Left lung (tissue), 10 donors: ENCODE results near the gene PRPF19. TPM values are rescaled to one million over a fixed set of nuclear protein-coding genes. Genes with fewer than 3 reads are reported as not detected.

ENCODE experiments used
- ATAC-seq: fragments of 200-7000 bp; cut with Tn5 transposase; one replicate; pipeline ENCODE4 v1.9.1; 2020; ENCODE audit warnings: moderate library complexity
- DNase-seq, 4 donors: peaks; one replicate each; pipeline ENCODE4 v3.0.0-alpha.2; 2013 to 2020
- H3K27ac ChIP-seq, 2 donors: fragments of 200-600 bp; sonication (generic) in 1 of 2; one replicate each; pipeline versions ENCODE4 v1.5.0 to v1.8.0; 2020 to 2021
- H3K27me3 ChIP-seq, 2 donors: fragments of 200-600 bp; sonication (generic) in 1 of 2; one replicate each; pipeline versions ENCODE4 v1.5.0 to v1.8.0; 2020 to 2021
- H3K36me3 ChIP-seq, 2 donors: fragments of 200-600 bp; sonication (generic) in 1 of 2; one replicate each; pipeline versions ENCODE4 v1.5.0 to v1.8.0; 2020 to 2021
- H3K4me1 ChIP-seq, 2 donors: fragments of 200-600 bp; one replicate each; pipeline ENCODE4 v1.8.0; 2021
- H3K4me3 ChIP-seq, 2 donors: fragments of 200-600 bp; sonication (generic) in 1 of 2; one replicate each; pipeline versions ENCODE4 v1.5.0 to v1.8.0; 2020 to 2021; ENCODE audit warnings: mild to moderate bottlenecking in 1 of 2
- H3K9me3 ChIP-seq, 2 donors: fragments of 200-600 bp; sonication (generic) in 1 of 2; one replicate each; pipeline versions ENCODE4 v1.5.0 to v1.8.0; 2020 to 2021
- CTCF ChIP-seq, 2 donors: fragments of 200-600 bp; sonication (generic) in 1 of 2; IDR thresholded peaks; one replicate each; pipeline versions ENCODE4 v1.5.0 to v1.8.0; 2021; ENCODE audit warnings: antibody characterized with exemption in 2 of 2
- intact Hi-C, 2 donors: fragments of 100-400 bp; cut with DNase I; formaldehyde crosslinking; loops; one replicate each; pipeline versions ENCODE4 v1.11.2 to v1.14.2; 2022
- polyA plus RNA-seq, 6 donors: library from polyadenylated mRNA; unstranded; fragments of 120-200 nt; gene quantifications; one replicate each; pipeline ENCODE4 v1.2.1, GENCODE V29; 2013; ENCODE audit not compliant: insufficient read length in 6 of 6
- total RNA-seq, 2 donors: library from RNA; stranded (reverse); fragmentation: NEBNext Ultra II Directional; extraction: Animal tissue kit (Norgen Biotek cat#: 25700); gene quantifications; one replicate each; pipeline ENCODE4 v1.2.1, GENCODE V29; 2021
- donor health status: DM: no; HTN: yes; CAD: no.
- donor health status: DM: no; HTN: no; CAD: no.

The PRPF19 gene
- total and polyA plus RNA-seq, 8 donors: 49.1 to 144 (median 117) TPM

GRCh38 chr11:60921259-60921658, 14.9 kb upstream of the PRPF19 start:
- ATAC-seq: no peak

GRCh38 chr11:60919956-60920355, 13.6 kb upstream of the PRPF19 start:
- Histone ChIP-seq H3K36me3 (peaks cover 0 to 41% of the 10 kb centered on the region in 2 donors), H3K4me1 (peaks cover 15 to 60% of the 10 kb centered on the region in 2 donors), H3K4me3 (no peak overlapping the region), H3K27me3 (peaks cover 7 to 20% of the 10 kb centered on the region in 2 donors), H3K9me3 (no peaks in the 10 kb centered on the region), H3K27ac (no peak overlapping the region)
- no peak for ATAC-seq
- intact Hi-C loops: no loop called here
- no peak for TF ChIP-seq CTCF (IDR thresholded peaks at IDR 0.05)
- no peak for DNase-seq

More at GRCh38 chr11:60921259-60921658, 14.9 kb upstream of the PRPF19 start:
- H3K27ac ChIP-seq: no peak overlapping the region
- peaks cover 11 to 59% of the 10 kb centered on the region in 2 donors for H3K4me1 ChIP-seq
- no peak overlapping the region for H3K4me3 ChIP-seq
- H3K27me3 ChIP-seq: peaks cover 9 to 33% of the 10 kb centered on the region in 2 donors
- no peaks in the 10 kb centered on the region for H3K9me3 ChIP-seq
- DNase-seq: no peak
- intact Hi-C loops: no loop called here
- no peak for TF ChIP-seq CTCF (IDR thresholded peaks at IDR 0.05)
- H3K36me3 ChIP-seq: peaks cover 0 to 41% of the 10 kb centered on the region in 2 donors

- Histone ChIP-seq H3K4me1 (peaks cover 15 to 54% of the 10 kb centered on the region in 2 donors), H3K27ac (no peak overlapping the region), H3K4me3 (no peak overlapping the region), H3K36me3 (peaks cover 0 to 41% of the 10 kb centered on the region in 2 donors), H3K9me3 (no peaks in the 10 kb centered on the region), H3K27me3 (peaks cover under 1 to 13% of the 10 kb centered on the region in 2 donors)
- ATAC-seq (no peak), DNase-seq (peak in 1 of 4 donors; percentile 29)
- no peak for TF ChIP-seq CTCF (IDR thresholded peaks at IDR 0.05)
- intact Hi-C loops: no loop called here
These were observed 12.9 kb upstream of the PRPF19 start for GRCh38 chr11:60919320-60919719.

- H3K27ac ChIP-seq: no peak overlapping the region
- intact Hi-C loops: no loop called here
- TF ChIP-seq CTCF (IDR thresholded peaks at IDR 0.05): no peak
- peaks cover 12 to 50% of the 10 kb centered on the region in 2 donors for H3K4me1 ChIP-seq
- peaks cover 0 to 41% of the 10 kb centered on the region in 2 donors for H3K36me3 ChIP-seq
- no peak overlapping the region for H3K4me3 ChIP-seq
- DNase-seq: no peak
- no peak for ATAC-seq
- peaks cover 0 to 9% of the 10 kb centered on the region in 2 donors for H3K27me3 ChIP-seq
- H3K9me3 ChIP-seq: no peaks in the 10 kb centered on the region
These were observed 12.5 kb upstream of the PRPF19 start for GRCh38 chr11:60918939-60919265.

GRCh38 chr11:60918251-60918938, 12.0 kb upstream of the PRPF19 start:
- DNase-seq: no peak
- H3K27ac ChIP-seq: no peak overlapping the region
- H3K4me3 ChIP-seq: no peak overlapping the region
- no peak for TF ChIP-seq CTCF (IDR thresholded peaks at IDR 0.05)
- peaks cover 10 to 49% of the 10 kb centered on the region in 2 donors for H3K4me1 ChIP-seq
- peaks cover 0 to 4% of the 10 kb centered on the region in 2 donors for H3K27me3 ChIP-seq
- intact Hi-C loops: no loop called here
- H3K36me3 ChIP-seq: peaks cover 0 to 40% of the 10 kb centered on the region in 2 donors
- ATAC-seq: no peak
- no peaks in the 10 kb centered on the region for H3K9me3 ChIP-seq
